ENCODE data around the gene MRPL2. TPM values are rescaled to one million over a fixed set of nuclear protein-coding genes. Genes with fewer than 3 reads are reported as not detected.

MRPL2 gene
- total RNA-seq, 2 donors from 2014 or later: 19.1 to 52.3 TPM

DNA sequence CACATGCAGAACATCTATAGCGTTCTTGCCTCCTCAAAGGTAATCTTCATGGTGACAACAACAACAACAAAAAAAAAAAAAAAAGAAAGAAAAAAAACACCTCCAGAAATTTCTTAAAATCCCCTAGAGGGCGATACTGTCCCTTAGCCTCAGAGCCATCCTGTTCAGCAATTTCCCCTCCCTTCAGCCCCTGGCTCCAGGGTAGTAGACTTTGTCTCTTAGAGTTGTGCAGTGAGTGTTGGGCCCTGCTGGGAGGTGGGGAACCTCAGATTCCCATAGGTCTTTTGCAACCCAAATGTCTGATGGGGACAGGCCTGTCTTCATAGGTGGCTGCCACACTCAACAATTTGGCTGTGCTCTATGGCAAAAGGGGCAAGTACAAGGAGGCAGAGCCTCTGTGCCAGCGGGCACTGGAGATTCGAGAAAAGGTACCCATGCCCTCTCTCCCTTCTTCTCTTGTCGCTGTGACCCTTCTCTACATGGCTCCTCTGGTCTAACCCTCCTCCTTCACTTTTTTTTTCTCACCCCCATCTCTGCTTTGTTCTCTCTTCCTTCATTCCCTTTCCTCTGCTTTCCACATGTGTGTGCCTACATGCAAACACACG is 10.9 kb upstream of the MRPL2 start:
- no peak overlapping the region for H3K4me3 ChIP-seq
- H3K4me1 ChIP-seq (replicated peaks): no peaks in the 10 kb centered on the region
- 54% methylated on average over 6 of the region's 6 CpGs for WGBS
- no peak for DNase-seq (ENCODE audit: low spot score)
- H3K9me3 ChIP-seq: no peaks in the 10 kb centered on the region
- H3K27ac ChIP-seq: no peak overlapping the region
- intact Hi-C loops (cut with DNase I): no loop called here
- no peaks in the 10 kb centered on the region for H3K27me3 ChIP-seq (replicated peaks; ENCODE audit: insufficient read depth)
- TF ChIP-seq, protein P1, sequence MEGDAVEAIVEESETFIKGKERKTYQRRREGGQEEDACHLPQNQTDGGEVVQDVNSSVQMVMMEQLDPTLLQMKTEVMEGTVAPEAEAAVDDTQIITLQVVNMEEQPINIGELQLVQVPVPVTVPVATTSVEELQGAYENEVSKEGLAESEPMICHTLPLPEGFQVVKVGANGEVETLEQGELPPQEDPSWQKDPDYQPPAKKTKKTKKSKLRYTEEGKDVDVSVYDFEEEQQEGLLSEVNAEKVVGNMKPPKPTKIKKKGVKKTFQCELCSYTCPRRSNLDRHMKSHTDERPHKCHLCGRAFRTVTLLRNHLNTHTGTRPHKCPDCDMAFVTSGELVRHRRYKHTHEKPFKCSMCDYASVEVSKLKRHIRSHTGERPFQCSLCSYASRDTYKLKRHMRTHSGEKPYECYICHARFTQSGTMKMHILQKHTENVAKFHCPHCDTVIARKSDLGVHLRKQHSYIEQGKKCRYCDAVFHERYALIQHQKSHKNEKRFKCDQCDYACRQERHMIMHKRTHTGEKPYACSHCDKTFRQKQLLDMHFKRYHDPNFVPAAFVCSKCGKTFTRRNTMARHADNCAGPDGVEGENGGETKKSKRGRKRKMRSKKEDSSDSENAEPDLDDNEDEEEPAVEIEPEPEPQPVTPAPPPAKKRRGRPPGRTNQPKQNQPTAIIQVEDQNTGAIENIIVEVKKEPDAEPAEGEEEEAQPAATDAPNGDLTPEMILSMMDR (IDR thresholded peaks at IDR 0.05): peak; percentile 10 to 49 (median 38)
- no peak for TF ChIP-seq POLR2A (IDR thresholded peaks at IDR 0.05)
- peaks cover 4 to 9% of the 10 kb centered on the region in 2 donors for H3K36me3 ChIP-seq

DNA sequence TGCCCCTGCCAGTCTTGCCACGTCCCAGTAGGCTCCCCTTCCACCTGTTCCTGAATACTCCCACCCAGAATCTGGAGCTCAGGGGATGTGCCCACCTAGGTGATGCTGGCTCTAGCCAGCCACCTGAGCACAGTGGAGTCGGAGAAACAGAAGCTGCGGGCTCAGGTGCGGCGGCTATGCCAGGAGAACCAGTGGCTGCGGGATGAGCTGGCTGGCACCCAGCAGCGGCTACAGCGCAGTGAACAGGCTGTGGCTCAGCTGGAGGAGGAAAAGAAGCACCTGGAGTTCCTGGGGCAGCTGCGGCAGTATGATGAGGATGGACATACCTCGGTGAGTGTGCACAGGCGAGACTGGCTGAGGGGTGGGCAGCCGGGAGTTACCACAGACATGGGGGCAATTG is 3.6 kb upstream of the MRPL2 start:
- DNase-seq (ENCODE audit: low spot score): no peak
- no peak overlapping the region for H3K4me3 ChIP-seq
- intact Hi-C loops (cut with DNase I): loop anchor here (10.0 kb wide), 1 partner anchor 48 kb away; the partner anchor contains the start of genes KLHDC3 and MEA1
- H3K4me1 ChIP-seq (replicated peaks): peaks cover 14% of the 10 kb centered on the region
- no peak overlapping the region for H3K27ac ChIP-seq
- H3K9me3 ChIP-seq: no peaks in the 10 kb centered on the region
- TF ChIP-seq, protein P1 (IDR thresholded peaks at IDR 0.05): no peak
- TF ChIP-seq POLR2AphosphoS5 (IDR thresholded peaks at IDR 0.05) (no peak), POLR2A (IDR thresholded peaks at IDR 0.05) (no peak)
- H3K36me3 ChIP-seq: peaks cover 4 to 9% of the 10 kb centered on the region in 2 donors
- H3K27me3 ChIP-seq (replicated peaks; ENCODE audit: insufficient read depth): no peaks in the 10 kb centered on the region
- WGBS: 96% methylated on average over 12 of the region's 12 CpGs

DNA sequence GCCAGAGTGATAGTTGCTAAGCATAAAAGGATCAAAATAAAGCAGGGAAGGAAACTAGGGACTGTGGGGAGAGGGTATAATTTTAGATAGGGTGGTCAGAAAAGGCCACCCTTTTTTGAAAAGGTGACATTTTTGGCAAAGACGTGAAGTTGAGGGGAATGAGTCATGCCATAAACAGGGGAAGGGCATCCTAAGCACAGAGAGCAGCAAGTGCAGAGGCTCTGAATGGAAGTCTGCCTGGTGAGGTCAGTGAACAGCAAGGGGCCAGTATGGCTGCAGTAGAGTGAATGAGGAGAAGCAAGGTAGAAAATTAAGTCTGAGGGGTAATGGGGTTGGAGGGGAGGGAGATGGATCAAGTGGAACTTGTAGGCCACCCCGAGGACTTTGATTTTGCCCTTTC is 2.6 kb upstream of the MRPL2 start:
- DNase-seq (ENCODE audit: low spot score): no peak
- Histone ChIP-seq H3K27ac (no peak overlapping the region), H3K4me3 (no peak overlapping the region), H3K27me3 (replicated peaks; ENCODE audit: insufficient read depth) (no peaks in the 10 kb centered on the region), H3K4me1 (replicated peaks) (peaks cover 16% of the 10 kb centered on the region), H3K9me3 (no peaks in the 10 kb centered on the region), H3K36me3 (peaks cover 4 to 9% of the 10 kb centered on the region in 2 donors)
- intact Hi-C loops (cut with DNase I): loop anchor here (10.0 kb wide), 1 partner anchor 47 kb away; the partner anchor contains the start of genes KLHDC3 and MEA1
- TF ChIP-seq POLR2AphosphoS5 (IDR thresholded peaks at IDR 0.05): no peak
- TF ChIP-seq, protein P1 (IDR thresholded peaks at IDR 0.05): no peak
- no peak for TF ChIP-seq POLR2A (IDR thresholded peaks at IDR 0.05)
- 64% methylated on average over 2 of the region's 2 CpGs for WGBS

DNA sequence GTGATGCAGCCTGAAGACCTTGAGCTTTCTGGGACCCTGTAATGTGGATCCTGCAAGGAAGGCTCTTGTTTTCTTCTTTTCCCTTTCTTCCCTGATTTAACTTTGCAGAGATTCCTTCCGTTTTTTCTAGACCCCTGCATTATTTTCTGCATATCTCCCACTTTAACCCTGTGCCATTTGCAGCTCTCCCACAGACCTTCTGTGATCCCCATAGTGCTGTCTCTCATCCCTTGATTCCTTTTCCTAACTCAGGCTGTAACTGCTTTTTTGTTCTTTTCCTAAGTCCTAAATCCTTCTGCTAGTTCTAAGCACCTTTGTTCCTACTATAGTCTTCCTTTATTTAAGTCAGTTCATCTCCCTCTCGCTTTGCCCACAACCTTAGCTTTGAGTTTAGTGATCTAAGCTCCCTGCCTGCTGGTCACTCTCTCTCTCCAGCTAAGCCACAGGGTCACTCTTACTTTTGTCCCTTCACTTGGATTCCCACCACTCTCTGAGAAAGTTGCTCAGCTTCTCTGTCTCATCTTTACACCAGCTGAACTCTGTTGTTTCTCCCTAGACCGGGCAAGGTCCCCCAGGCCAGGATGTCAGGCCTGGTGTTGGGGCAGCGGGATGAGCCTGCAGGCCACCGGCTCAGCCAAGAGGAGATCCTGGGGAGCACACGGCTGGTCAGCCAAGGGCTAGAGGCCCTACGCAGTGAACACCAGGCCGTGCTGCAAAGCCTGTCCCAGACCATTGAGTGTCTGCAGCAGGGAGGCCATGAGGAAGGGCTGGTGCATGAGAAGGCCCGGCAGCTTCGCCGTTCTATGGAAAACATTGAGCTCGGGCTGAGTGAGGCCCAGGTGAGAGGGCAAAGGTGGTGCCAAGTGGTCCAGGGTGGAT is 1.8 kb upstream of the MRPL2 start:
- 79% methylated on average over 12 of the region's 12 CpGs for WGBS
- peak overlapping the region in 1 of 2 donors; percentile 91 for H3K4me3 ChIP-seq
- H3K27me3 ChIP-seq (replicated peaks; ENCODE audit: insufficient read depth): no peaks in the 10 kb centered on the region
- H3K9me3 ChIP-seq: no peaks in the 10 kb centered on the region
- intact Hi-C loops (cut with DNase I): loop anchor here (10.0 kb wide), 1 partner anchor 46 kb away; the partner anchor contains the start of genes KLHDC3 and MEA1
- H3K4me1 ChIP-seq (replicated peaks): peaks cover 16% of the 10 kb centered on the region
- H3K36me3 ChIP-seq: peaks cover 4 to 6% of the 10 kb centered on the region in 2 donors
- TF ChIP-seq POLR2AphosphoS5 (IDR thresholded peaks at IDR 0.05): no peak
- TF ChIP-seq POLR2A (IDR thresholded peaks at IDR 0.05): no peak
- TF ChIP-seq, protein P1 (IDR thresholded peaks at IDR 0.05): no peak
- peak overlapping the region; percentile 92 for H3K27ac ChIP-seq
- DNase-seq (ENCODE audit: low spot score): no peak

Measured in prostate gland (tissue), 2 donors.